ENCODE results near the gene TEX54.
"Not testable (repeated sequence)": the region's sequence is repeated elsewhere in the genome, so short reads cannot be mapped to it uniquely, and the experiment has no call there.

TEX54 gene

DNA sequence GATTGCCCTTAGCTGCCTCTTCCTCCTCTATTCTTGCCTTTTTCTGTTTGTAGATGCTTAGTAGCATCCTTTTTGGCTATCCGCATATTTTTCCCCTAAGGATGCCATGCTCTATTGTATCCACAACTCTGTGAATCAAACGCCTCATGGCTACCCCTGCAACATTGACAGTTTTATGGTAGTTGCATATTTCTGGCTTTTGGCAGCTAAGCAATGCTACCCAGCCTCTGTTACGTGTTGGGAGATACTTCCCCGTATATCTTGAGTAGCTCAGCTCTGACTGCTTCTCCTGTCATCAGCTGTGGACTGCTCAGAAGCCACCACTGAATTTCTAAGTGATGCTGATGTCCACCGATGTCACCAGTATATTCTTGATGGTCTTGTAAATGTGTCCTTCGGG lies 33.0 kb upstream of the TEX54 start:
- no peak for DNase-seq
- H3K4me3 ChIP-seq, result no peak overlapping the region
- intact Hi-C loops (cut with DNase I; ENCODE audit: low total_unique reads), result no loop called here
- no peaks in the 10 kb centered on the region for H3K9me3 ChIP-seq
- H3K27ac ChIP-seq, result no peak overlapping the region
- H3K27me3 ChIP-seq, result no peaks in the 10 kb centered on the region
- no peaks in the 10 kb centered on the region for H3K4me1 ChIP-seq
- no peak for TF ChIP-seq CTCF (IDR thresholded peaks at IDR 0.05)
- no peaks in the 10 kb centered on the region for H3K36me3 ChIP-seq

- Histone ChIP-seq H3K4me3 (no peak overlapping the region), H3K9me3 (no peaks in the 10 kb centered on the region), H3K4me1 (no peaks in the 10 kb centered on the region), H3K27me3 (no peaks in the 10 kb centered on the region), H3K27ac (no peak overlapping the region), H3K36me3 (no peaks in the 10 kb centered on the region)
- intact Hi-C loops (cut with DNase I; ENCODE audit: low total_unique reads), result no loop called here
- no peak for TF ChIP-seq CTCF (IDR thresholded peaks at IDR 0.05)
- no peak for DNase-seq
Observed at GRCh38 chr11:62863687-62864335, 31.2 kb upstream of the TEX54 start.

GRCh38 chr11:62861564-62862192 lies 29.0 kb upstream of the TEX54 start:
- H3K27ac ChIP-seq; H3K4me1 ChIP-seq; H3K9me3 ChIP-seq; H3K4me3 ChIP-seq; DNase-seq; intact Hi-C loops (cut with DNase I; ENCODE audit: low total_unique reads); H3K27me3 ChIP-seq; H3K36me3 ChIP-seq: not testable (repeated sequence)

- TF ChIP-seq CTCF (IDR thresholded peaks at IDR 0.05), result no peak
- Histone ChIP-seq H3K27me3 (no peaks in the 10 kb centered on the region), H3K4me3 (no peak overlapping the region), H3K36me3 (no peaks in the 10 kb centered on the region), H3K4me1 (peaks cover 0 to 5% (median 2%) of the 10 kb centered on the region in 4 donors), H3K9me3 (no peaks in the 10 kb centered on the region), H3K27ac (no peak overlapping the region)
- intact Hi-C loops (cut with DNase I; ENCODE audit: low total_unique reads), result no loop called here
- no peak for DNase-seq
Observed at GRCh38 chr11:62860835-62861563, 28.4 kb upstream of the TEX54 start.

- H3K27me3 ChIP-seq; H3K27ac ChIP-seq; intact Hi-C loops (cut with DNase I; ENCODE audit: low total_unique reads); H3K36me3 ChIP-seq; DNase-seq; H3K9me3 ChIP-seq; H3K4me3 ChIP-seq: not testable (repeated sequence)
- H3K4me1 ChIP-seq, result peaks cover 0 to 15% (median 10%) of the 10 kb centered on the region in 4 donors
Observed at GRCh38 chr11:62859281-62859703, 26.7 kb upstream of the TEX54 start.

DNA sequence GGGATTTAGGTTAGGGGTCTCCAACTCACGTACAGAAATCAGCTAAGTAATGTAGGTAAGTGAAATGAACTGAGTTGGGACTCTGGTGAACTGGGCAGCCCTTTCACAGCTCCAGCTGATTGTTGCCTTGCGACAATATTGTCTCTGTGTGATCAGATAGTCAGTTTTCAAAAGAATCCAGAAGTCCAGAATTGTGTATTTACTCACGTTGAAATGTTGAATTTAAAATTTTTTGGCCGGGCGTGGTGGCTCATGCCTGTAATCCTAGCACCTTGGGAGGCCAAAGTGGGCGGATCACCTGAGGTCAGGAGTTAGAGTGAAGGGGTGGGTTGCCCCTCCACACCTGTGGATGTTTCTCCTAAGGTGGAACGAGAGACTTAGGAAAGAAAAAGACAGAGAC lies 25.6 kb upstream of the TEX54 start:
- H3K4me1 ChIP-seq, result peaks cover 0 to 24% (median 21%) of the 10 kb centered on the region in 4 donors
- intact Hi-C loops (cut with DNase I; ENCODE audit: low total_unique reads), result no loop called here
- H3K4me3 ChIP-seq, result no peak overlapping the region
- TF ChIP-seq CTCF (IDR thresholded peaks at IDR 0.05), result no peak
- H3K27ac ChIP-seq, result no peak overlapping the region
- no peaks in the 10 kb centered on the region for H3K9me3 ChIP-seq
- DNase-seq, result no peak
- H3K36me3 ChIP-seq, result peaks cover 12 to 14% (median 12%) of the 10 kb centered on the region in 3 donors
- no peaks in the 10 kb centered on the region for H3K27me3 ChIP-seq

Measured in tibial artery (tissue), 4 donors.